Thyroid gland (tissue), 4 donors: ENCODE results near the gene SCAPER.

Experiments
- POLR2A ChIP-seq, 2 donors: fragments of 450-650 bp; IDR thresholded peaks; one replicate each; pipeline ENCODE4 v1.6.1; 2017; ENCODE audit warnings: antibody characterized with exemption in 2 of 2, mild to moderate bottlenecking in 2 of 2, moderate library complexity in 1 of 2
- TF ChIP-seq, protein P1 (sequence below), 6 experiments: fragments of 200-600 bp in 3 of 6; fragments of 450-650 bp in 3 of 6; sonication (generic) in 3 of 6; IDR thresholded peaks; one replicate each; pipeline ENCODE4 v1.5.1; 2016 to 2019; ENCODE audit warnings: antibody characterized with exemption in 6 of 6, mild to moderate bottlenecking in 2 of 6, inconsistent platforms in 1 of 6, moderate library complexity in 1 of 6

DNA sequence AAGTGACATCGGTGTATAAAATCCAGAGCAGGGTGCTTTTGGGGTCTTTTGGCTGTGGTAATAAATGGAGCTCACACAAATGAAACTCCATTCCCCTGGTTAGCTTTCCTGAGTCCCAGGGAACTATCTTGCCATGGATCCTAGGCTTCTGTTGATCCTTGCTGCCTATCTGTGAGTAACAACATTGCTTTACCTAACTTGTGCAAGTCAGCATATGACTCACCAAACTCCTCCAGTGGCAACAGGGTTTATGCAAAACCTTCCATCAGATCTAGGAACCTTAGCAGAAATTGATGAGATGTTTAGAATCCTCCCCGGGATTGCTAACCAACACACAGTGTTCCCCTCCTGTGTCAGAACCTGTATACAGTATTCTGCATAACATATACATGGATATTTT, 105.4 kb downstream of the SCAPER start:
- TF ChIP-seq, protein P1, sequence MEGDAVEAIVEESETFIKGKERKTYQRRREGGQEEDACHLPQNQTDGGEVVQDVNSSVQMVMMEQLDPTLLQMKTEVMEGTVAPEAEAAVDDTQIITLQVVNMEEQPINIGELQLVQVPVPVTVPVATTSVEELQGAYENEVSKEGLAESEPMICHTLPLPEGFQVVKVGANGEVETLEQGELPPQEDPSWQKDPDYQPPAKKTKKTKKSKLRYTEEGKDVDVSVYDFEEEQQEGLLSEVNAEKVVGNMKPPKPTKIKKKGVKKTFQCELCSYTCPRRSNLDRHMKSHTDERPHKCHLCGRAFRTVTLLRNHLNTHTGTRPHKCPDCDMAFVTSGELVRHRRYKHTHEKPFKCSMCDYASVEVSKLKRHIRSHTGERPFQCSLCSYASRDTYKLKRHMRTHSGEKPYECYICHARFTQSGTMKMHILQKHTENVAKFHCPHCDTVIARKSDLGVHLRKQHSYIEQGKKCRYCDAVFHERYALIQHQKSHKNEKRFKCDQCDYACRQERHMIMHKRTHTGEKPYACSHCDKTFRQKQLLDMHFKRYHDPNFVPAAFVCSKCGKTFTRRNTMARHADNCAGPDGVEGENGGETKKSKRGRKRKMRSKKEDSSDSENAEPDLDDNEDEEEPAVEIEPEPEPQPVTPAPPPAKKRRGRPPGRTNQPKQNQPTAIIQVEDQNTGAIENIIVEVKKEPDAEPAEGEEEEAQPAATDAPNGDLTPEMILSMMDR (IDR thresholded peaks at IDR 0.05) = no peak
- TF ChIP-seq POLR2A (IDR thresholded peaks at IDR 0.05) = no peak
